CD14-positive monocyte (primary cell): ENCODE results near the gene UBE2A. TPM values are rescaled to one million over a fixed set of nuclear protein-coding genes. Genes with fewer than 3 reads are reported as not detected.
A peak's percentile ranks its signal among the peaks of the same experiment; 100 is the strongest.

Experiments
- DNase-seq, 3 donors: peaks; one replicate each; pipeline ENCODE4 v3.0.0-alpha.2; 2011 to 2022
- H2AFZ ChIP-seq: 2 replicates; pipeline ENCODE4 v1.6.0; 2012; ENCODE audit warnings: mild to moderate bottlenecking, low read depth, low read length, inconsistent platforms; ENCODE audit not compliant: insufficient read depth, poor library complexity, severe bottlenecking
- H3K27ac ChIP-seq, 2 donors: 1 replicate in 1 of 2; 2 replicates in 1 of 2; pipeline ENCODE4 v1.5.1; 2012 to 2013; ENCODE audit warnings: low read length in 2 of 2, control low read depth in 1 of 2, inconsistent platforms in 1 of 2, low read depth in 1 of 2, mild to moderate bottlenecking in 1 of 2
- H3K27me3 ChIP-seq, 2 donors: one replicate each; pipeline versions ENCODE4 v1.6.0 to v1.6.1; 2011 to 2013; ENCODE audit warnings: low read length in 2 of 2; ENCODE audit not compliant: control insufficient read depth in 2 of 2, insufficient read depth in 2 of 2
- H3K36me3 ChIP-seq, 2 donors: replicated peaks in 1 of 2; 1 replicate in 1 of 2; 2 replicates in 1 of 2; pipeline versions ENCODE4 v1.5.1 to v1.6.1; 2012 to 2013; ENCODE audit warnings: low read length in 2 of 2, control low read depth in 1 of 2, inconsistent platforms in 1 of 2, mild to moderate bottlenecking in 1 of 2; ENCODE audit not compliant: insufficient read depth in 2 of 2, control insufficient read depth in 1 of 2
- H3K4me1 ChIP-seq, 2 donors: 1 replicate in 1 of 2; 2 replicates in 1 of 2; pipeline versions ENCODE4 v1.5.1 to v1.6.1; 2012 to 2013; ENCODE audit warnings: low read length in 2 of 2, control low read depth in 1 of 2, inconsistent platforms in 1 of 2, mild to moderate bottlenecking in 1 of 2, moderate library complexity in 1 of 2; ENCODE audit not compliant: insufficient read depth in 2 of 2, control insufficient read depth in 1 of 2
- H3K4me2 ChIP-seq: replicated peaks from 2 replicates; pipeline ENCODE3; 2012; ENCODE audit warnings: low read length, moderate library complexity, mild to moderate bottlenecking; ENCODE audit not compliant: poor library complexity, severe bottlenecking; ENCODE audit errors: extremely low read depth
- H3K4me3 ChIP-seq, 3 experiments: fragments of 200-600 bp in 1 of 3; sonication (generic) in 1 of 3; replicated peaks in 1 of 3; 1 replicate in 2 of 3; 2 replicates in 1 of 3; pipeline ENCODE4 v1.5.1; 2011 to 2013; ENCODE audit warnings: low read length in 3 of 3, mild to moderate bottlenecking in 3 of 3, control low read depth in 2 of 3, low read depth in 2 of 3, inconsistent platforms in 1 of 3, moderate library complexity in 1 of 3
- H3K79me2 ChIP-seq: 2 replicates; pipeline ENCODE4 v1.6.0; 2012; ENCODE audit warnings: mild to moderate bottlenecking, control low read depth, inconsistent platforms, low read length, moderate library complexity; ENCODE audit not compliant: insufficient read depth
- H3K9ac ChIP-seq: 2 replicates; pipeline ENCODE4 v1.6.0; 2017; ENCODE audit warnings: low read length, mild to moderate bottlenecking; ENCODE audit not compliant: insufficient read depth, poor library complexity, severe bottlenecking
- H3K9me3 ChIP-seq, 2 donors: replicated peaks in 1 of 2; 1 replicate in 1 of 2; 2 replicates in 1 of 2; pipeline versions ENCODE4 v1.5.1 to v1.6.1; 2012 to 2013; ENCODE audit warnings: low read length in 2 of 2, control low read depth in 1 of 2; ENCODE audit not compliant: control insufficient read depth in 1 of 2, insufficient read depth in 1 of 2
- H4K20me1 ChIP-seq: 2 replicates; pipeline ENCODE4 v1.6.0; 2012; ENCODE audit warnings: mild to moderate bottlenecking, low read length, control low read depth, moderate library complexity; ENCODE audit not compliant: insufficient read depth
- H3K27ac Mint-ChIP-seq, 7 donors: one replicate each; pipeline ENCODE4 v1.8.0; 2020; ENCODE audit warnings: mild to moderate bottlenecking in 7 of 7, mixed read lengths in 7 of 7, moderate library complexity in 6 of 7, inconsistent platforms in 2 of 7
- H3K27me3 Mint-ChIP-seq, 3 donors: one replicate each; pipeline ENCODE4 v1.8.0; 2021 to 2022; ENCODE audit warnings: low read depth in 3 of 3, mild to moderate bottlenecking in 3 of 3, mixed read lengths in 3 of 3, moderate library complexity in 3 of 3, inconsistent platforms in 1 of 3
- H3K36me3 Mint-ChIP-seq, 2 donors: one replicate each; pipeline ENCODE4 v1.8.0; 2020; ENCODE audit warnings: mixed read lengths in 2 of 2, inconsistent platforms in 1 of 2, mild to moderate bottlenecking in 1 of 2
- H3K4me1 Mint-ChIP-seq: one replicate; pipeline ENCODE4 v1.8.0; 2020; ENCODE audit warnings: mild to moderate bottlenecking, mixed read lengths
- H3K4me3 Mint-ChIP-seq, 2 donors: one replicate each; pipeline ENCODE4 v1.8.0; 2020; ENCODE audit warnings: mild to moderate bottlenecking in 2 of 2, mixed read lengths in 2 of 2, moderate library complexity in 1 of 2
- H3K9me3 Mint-ChIP-seq, 7 donors: one replicate each; pipeline ENCODE4 v1.8.0; 2020 to 2022; ENCODE audit warnings: mixed read lengths in 7 of 7, mild to moderate bottlenecking in 6 of 7, moderate library complexity in 6 of 7, inconsistent platforms in 2 of 7
- WGBS: methylation state at CpG from one replicate; pipeline ENCODE4 v1.1.5; 2013; ENCODE audit warnings: missing lambda C conversion rate; ENCODE audit not compliant: insufficient coverage; 5-methylcytosine and 5-hydroxymethylcytosine counted together
- intact Hi-C, 2 donors: fragments of 100-400 bp; cut with micrococcal nuclease; formaldehyde crosslinking; loops; one replicate each; pipeline versions ENCODE4 v1.15.0 to v1.15.1; 2023
- polyA plus RNA-seq, 3 donors: library from polyadenylated mRNA; depleted of rRNA in 1 of 3; unstranded in 2 of 3; stranded (reverse) in 1 of 3; fragments of 300-500 nt in 2 of 3; fragments of >200 nt in 1 of 3; fragmentation: Illumina TruSeq in 2 of 3; gene quantifications; 1 replicate in 2 of 3; 2 replicates in 1 of 3; pipeline ENCODE4 v1.2.3, GENCODE V29; 2012 to 2021
- TF ChIP-seq, protein P1 (sequence below): fragments of 200-600 bp; IDR thresholded peaks from one replicate; pipeline ENCODE4 v1.8.0; 2022; ENCODE audit warnings: antibody characterized with exemption, mild to moderate bottlenecking

Gene UBE2A
- polyA plus RNA-seq, 3 donors: 68.7 to 91.4 (median 74.1) TPM

DNA sequence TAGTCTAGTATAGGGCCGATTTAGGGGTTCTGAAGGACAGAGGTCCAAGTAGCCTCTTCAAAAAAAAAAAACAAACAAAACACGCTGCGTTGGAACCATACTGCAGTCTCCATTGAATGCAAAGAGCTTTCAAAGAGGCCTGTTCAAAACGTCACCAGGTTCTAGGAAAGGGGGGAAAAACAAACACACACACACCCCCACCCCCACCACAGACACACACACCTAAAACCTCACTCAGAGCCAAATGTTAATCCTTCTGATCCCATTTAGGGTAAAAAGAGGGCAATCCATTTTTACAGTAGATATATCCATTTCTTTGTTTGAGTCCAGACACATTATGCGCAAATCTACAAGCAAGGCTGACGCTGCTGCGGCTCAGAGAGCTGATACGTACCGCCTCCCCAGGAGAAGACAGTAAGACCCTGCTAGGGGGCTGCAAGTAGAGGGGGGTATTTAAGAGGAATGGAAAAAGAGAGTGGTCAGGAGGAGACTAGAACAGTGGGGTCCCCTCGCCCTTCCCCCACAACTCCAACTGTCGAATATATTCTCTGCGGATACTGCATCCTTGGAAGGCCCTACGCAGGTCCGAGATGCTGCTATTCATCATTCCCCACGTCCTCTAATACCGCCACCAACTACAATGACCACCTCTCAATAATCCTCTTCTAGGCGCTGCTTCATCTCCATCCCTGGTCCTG is 30.6 kb downstream of the UBE2A start:
- H3K9ac ChIP-seq: peak overlapping the region; percentile 72
- Mint-ChIP-seq H3K27me3 (peaks cover 0 to 36% (median 0%) of the 10 kb centered on the region in 3 donors), H3K4me3 (peak overlapping the region; percentile 95 to 97), H3K9me3 (peaks cover 0 to 3% (median 0%) of the 10 kb centered on the region in 7 donors), H3K4me1 (peaks cover 18% of the 10 kb centered on the region), H3K27ac (peak overlapping the region in 5 of 7 donors; percentile 81 to 97 (median 89)), H3K36me3 (peaks cover 2 to 5% of the 10 kb centered on the region in 2 donors)
- DNase-seq: no peak
- TF ChIP-seq, protein P1, sequence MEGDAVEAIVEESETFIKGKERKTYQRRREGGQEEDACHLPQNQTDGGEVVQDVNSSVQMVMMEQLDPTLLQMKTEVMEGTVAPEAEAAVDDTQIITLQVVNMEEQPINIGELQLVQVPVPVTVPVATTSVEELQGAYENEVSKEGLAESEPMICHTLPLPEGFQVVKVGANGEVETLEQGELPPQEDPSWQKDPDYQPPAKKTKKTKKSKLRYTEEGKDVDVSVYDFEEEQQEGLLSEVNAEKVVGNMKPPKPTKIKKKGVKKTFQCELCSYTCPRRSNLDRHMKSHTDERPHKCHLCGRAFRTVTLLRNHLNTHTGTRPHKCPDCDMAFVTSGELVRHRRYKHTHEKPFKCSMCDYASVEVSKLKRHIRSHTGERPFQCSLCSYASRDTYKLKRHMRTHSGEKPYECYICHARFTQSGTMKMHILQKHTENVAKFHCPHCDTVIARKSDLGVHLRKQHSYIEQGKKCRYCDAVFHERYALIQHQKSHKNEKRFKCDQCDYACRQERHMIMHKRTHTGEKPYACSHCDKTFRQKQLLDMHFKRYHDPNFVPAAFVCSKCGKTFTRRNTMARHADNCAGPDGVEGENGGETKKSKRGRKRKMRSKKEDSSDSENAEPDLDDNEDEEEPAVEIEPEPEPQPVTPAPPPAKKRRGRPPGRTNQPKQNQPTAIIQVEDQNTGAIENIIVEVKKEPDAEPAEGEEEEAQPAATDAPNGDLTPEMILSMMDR: no peak
- no peaks in the 10 kb centered on the region for H4K20me1 ChIP-seq
- peak overlapping the region; percentile 68 for H2AFZ ChIP-seq
- H3K9me3 ChIP-seq: no peaks in the 10 kb centered on the region
- 2% methylated on average over 7 of the region's 17 CpGs for WGBS
- H3K4me2 ChIP-seq: peak overlapping the region; percentile 81
- H3K4me1 ChIP-seq: peaks cover 11 to 14% of the 10 kb centered on the region in 2 donors
- H3K27ac ChIP-seq: peak overlapping the region in 1 of 2 donors; percentile 91
- intact Hi-C loops: loop anchor here (10.0 kb wide), 2 partner anchors 90 to 170 kb away; partner anchors contain the start of gene SEPTIN6 (in 1 of the 2)
- no peaks in the 10 kb centered on the region for H3K36me3 ChIP-seq
- H3K27me3 ChIP-seq: no peaks in the 10 kb centered on the region
- peak overlapping the region; percentile 78 to 86 (median 83) for H3K4me3 ChIP-seq
- H3K79me2 ChIP-seq: peaks cover 58% of the 10 kb centered on the region

GRCh38 chrX:119605464-119606279 is 31.3 kb downstream of the UBE2A start:
- Histone ChIP-seq H3K27me3 (no peaks in the 10 kb centered on the region), H3K9me3 (no peaks in the 10 kb centered on the region), H3K79me2 (peaks cover 51% of the 10 kb centered on the region), H3K4me3 (peak overlapping the region; percentile 78 to 86 (median 83)), H3K4me1 (peaks cover 11 to 14% of the 10 kb centered on the region in 2 donors), H4K20me1 (no peaks in the 10 kb centered on the region), H3K27ac (peak overlapping the region; percentile 71 to 91), H3K4me2 (peak overlapping the region; percentile 81), H2AFZ (peak overlapping the region; percentile 68), H3K36me3 (no peaks in the 10 kb centered on the region), H3K9ac (peak overlapping the region; percentile 72)
- 0% methylated on average over 13 of the region's 68 CpGs for WGBS
- peaks cover 0 to 37% (median 0%) of the 10 kb centered on the region in 3 donors for H3K27me3 Mint-ChIP-seq
- peaks cover 0 to 3% (median 0%) of the 10 kb centered on the region in 7 donors for H3K9me3 Mint-ChIP-seq
- peak overlapping the region; percentile 95 to 97 for H3K4me3 Mint-ChIP-seq
- H3K27ac Mint-ChIP-seq: peak overlapping the region; percentile 97 to 99 (median 99)
- intact Hi-C loops: loop anchor here (10.0 kb wide), 2 partner anchors 89 to 169 kb away; partner anchors contain the start of gene SEPTIN6 (in 1 of the 2)
- peaks cover 18% of the 10 kb centered on the region for H3K4me1 Mint-ChIP-seq
- DNase-seq: peak in 1 of 3 donors; percentile 8
- TF ChIP-seq, protein P1: no peak
- peaks cover 2 to 5% of the 10 kb centered on the region in 2 donors for H3K36me3 Mint-ChIP-seq
